GM12878 (cell line): ENCODE measurements around the gene PLA2G4E. TPM values are rescaled to one million over a fixed set of nuclear protein-coding genes. Genes with fewer than 3 reads are reported as not detected.

ENCODE experiments used
- ATAC-seq: fragments of 200-7000 bp; cut with Tn5 transposase; 3 replicates; pipeline ENCODE4 v1.9.1; 2020; ENCODE audit warnings: mild to moderate bottlenecking, moderate library complexity
- BruUV-seq: library from RNA; stranded (reverse); fragments of 400-500 nt; replicated peaks from 2 replicates; lab custom pipeline; 2021; lab: Mats Ljungman, UMichigan
- CTCF ChIA-PET: fragments of 300-600 bp; sonication (Branson Sonifier 250); formaldehyde crosslinking; extraction: SDS; loops from one replicate; lab custom pipeline; 2021; ENCODE audit warnings: inconsistent platforms; lab: Yijun Ruan, JAX
- POLR2A ChIA-PET: fragments of 350-600 bp; formaldehyde crosslinking; extraction: SDS; loops from one replicate; lab custom pipeline; 2021; ENCODE audit warnings: inconsistent platforms; lab: Charles Lee
- RAD21 ChIA-PET: fragments of 300-600 bp; sonication (Branson Sonifier 250); formaldehyde crosslinking; loops from one replicate; lab custom pipeline; 2023; ENCODE audit warnings: antibody characterized with exemption; ENCODE audit not compliant: unreplicated experiment; lab: Charles Lee
- SMC1A ChIA-PET: fragments of 300-600 bp; sonication (Branson Sonifier 250); formaldehyde crosslinking; loops from one replicate; lab custom pipeline; 2023; ENCODE audit not compliant: unreplicated experiment, uncharacterized antibody; lab: Charles Lee
- DNase-seq: peaks from one replicate; pipeline ENCODE4 v3.0.0-alpha.2; 2011; ENCODE audit warnings: low read depth, low spot score
- FAIRE-seq: peaks from 3 replicates; lab custom pipeline; 2011; peaks lifted over from hg19 to GRCh38; lab: Jason Lieb, UNC
- H2AFZ ChIP-seq: 2 replicates; pipeline ENCODE4 v1.6.0; 2011; ENCODE audit warnings: low read depth, low read length, control low read depth; ENCODE audit not compliant: control insufficient read depth
- H3K27ac ChIP-seq: 2 replicates; pipeline ENCODE4 v1.5.1; 2011; ENCODE audit warnings: control low read depth; ENCODE audit not compliant: control insufficient read depth, insufficient read depth
- H3K27me3 ChIP-seq, 2 experiments: replicated peaks in 1 of 2; 2 replicates each; pipeline versions ENCODE4 v1.6.0 to v1.6.1; 2011; ENCODE audit warnings: low read length in 1 of 2; ENCODE audit not compliant: control insufficient read depth in 2 of 2, insufficient read depth in 2 of 2
- H3K36me3 ChIP-seq, 2 experiments: 2 replicates each; pipeline ENCODE4 v1.5.1; 2011; ENCODE audit warnings: low read length in 1 of 2; ENCODE audit not compliant: control insufficient read depth in 2 of 2, insufficient read depth in 2 of 2
- H3K4me1 ChIP-seq: 2 replicates; pipeline ENCODE4 v1.6.1; 2011; ENCODE audit warnings: mild to moderate bottlenecking, low read length, moderate library complexity, mixed read lengths; ENCODE audit not compliant: control insufficient read depth, insufficient read depth
- H3K4me2 ChIP-seq: 2 replicates; pipeline ENCODE4 v1.6.0; 2011; ENCODE audit warnings: control low read depth; ENCODE audit not compliant: control insufficient read depth, insufficient read depth
- H3K4me3 ChIP-seq: fragments of 200-600 bp; sonication (generic); 2 replicates; pipeline ENCODE4 v1.5.1; 2016
- H3K79me2 ChIP-seq: 2 replicates; pipeline ENCODE4 v1.6.0; 2011; ENCODE audit warnings: low read length; ENCODE audit not compliant: control insufficient read depth, insufficient read depth
- H3K9ac ChIP-seq: 2 replicates; pipeline ENCODE4 v1.8.0; 2011; ENCODE audit warnings: low read length, control low read depth, mixed read lengths; ENCODE audit not compliant: control insufficient read depth, insufficient read depth
- H3K9me3 ChIP-seq: replicated peaks from 3 replicates; pipeline ENCODE4 v1.5.1; 2011; ENCODE audit warnings: mild to moderate bottlenecking, low read length; ENCODE audit not compliant: control insufficient read depth, insufficient read depth
- H4K20me1 ChIP-seq: 2 replicates; pipeline ENCODE4 v1.6.0; 2011; ENCODE audit not compliant: control insufficient read depth, insufficient read depth
- BCLAF1 ChIP-seq: fragments of 450-650 bp; IDR thresholded peaks from 2 replicates; pipeline ENCODE4 v1.6.1; 2017; ENCODE audit warnings: antibody characterized with exemption, mild to moderate bottlenecking, moderate library complexity
- EGR1 ChIP-seq, 2 experiments: IDR thresholded peaks; 1 replicate in 1 of 2; 2 replicates in 1 of 2; pipeline ENCODE4 v1.6.1; 2011 to 2012; ENCODE audit warnings: low read depth in 2 of 2, low read length in 2 of 2, borderline replicate concordance in 1 of 2, mild to moderate bottlenecking in 1 of 2, moderate library complexity in 1 of 2
- POLR2AphosphoS5 ChIP-seq: IDR thresholded peaks from 2 replicates; pipeline ENCODE4 v1.6.1; 2011; ENCODE audit warnings: mild to moderate bottlenecking, low read length, inconsistent platforms
- SIN3A ChIP-seq: IDR thresholded peaks from 2 replicates; pipeline ENCODE4 v1.6.1; 2012; ENCODE audit warnings: low read depth, low read length, improper control_type of control experiment
- SREBF1 ChIP-seq: IDR thresholded peaks from 2 replicates; pipeline ENCODE4 v1.6.1; 2012; ENCODE audit warnings: mild to moderate bottlenecking, low read length
- TCF3 ChIP-seq: IDR thresholded peaks from 2 replicates; pipeline ENCODE4 v1.6.1; 2012; ENCODE audit warnings: low read depth, mild to moderate bottlenecking, low read length, borderline replicate concordance; ENCODE audit not compliant: insufficient read depth
- ZBTB33 ChIP-seq: fragments of 450-650 bp; IDR thresholded peaks from 2 replicates; pipeline ENCODE4 v1.6.1; 2017; ENCODE audit warnings: mild to moderate bottlenecking
- WGBS: methylation state at CpG from one replicate; pipeline ENCODE4 v1.1.6; 2016; ENCODE audit warnings: low lambda C conversion rate; ENCODE audit not compliant: insufficient replicate concordance, insufficient coverage; ENCODE audit errors: missing lambda C conversion rate; 5-methylcytosine and 5-hydroxymethylcytosine counted together
- in situ Hi-C: fragments of 300-500 bp; cut with MboI; formaldehyde crosslinking; loops from 9 replicates; pipeline ENCODE4 v1.14.3; 2018; ENCODE audit warnings: mixed read lengths
- intact Hi-C: fragments of 100-400 bp; cut with micrococcal nuclease; formaldehyde crosslinking; loops from one replicate; pipeline ENCODE4 v1.14.2; 2022; ENCODE audit not compliant: unreplicated experiment
- polyA plus RNA-seq, 11 experiments: library from polyadenylated mRNA; depleted of rRNA in 4 of 11; unstranded in 6 of 11; stranded (reverse) in 5 of 11; fragments of >200 nt; fragmentation: Nextera tagmentation in 4 of 11; fragmentation: Illumina TruSeq in 1 of 11; extraction: Ambion mirVana in 4 of 11; extraction: Trizol in 1 of 11; gene quantifications; 1 replicate in 1 of 11; 2 replicates in 10 of 11; pipeline versions ENCODE4 v1.2.1 to v1.2.3, GENCODE V29; 2011 to 2016; ENCODE audit warnings: inconsistent platforms in 2 of 11, missing spikeins in 2 of 11, low read depth in 1 of 11
- total RNA-seq, 4 experiments: library from RNA; depleted of rRNA in 3 of 4; stranded (reverse); fragments of >200 nt in 3 of 4; fragmentation: Illumina TruSeq in 1 of 4; extraction: Trizol in 1 of 4; gene quantifications; 2 replicates each; pipeline versions ENCODE4 v1.2.1 to v1.2.3, GENCODE V29; 2013 to 2021

PLA2G4E gene
- total and polyA plus RNA-seq, 10 of the 15 experiments (the other 5 are each of a cell fraction or from before 2014, with no cell fraction given) = 0.05 to 0.32 (median 0.06) TPM; not detected in 5

- DNase-seq (no peak), FAIRE-seq (no peak), ATAC-seq (no peak)
- H3K4me2 ChIP-seq = no peak overlapping the region
- H3K4me3 ChIP-seq = no peak overlapping the region
- 4% methylated on average over 6 of the region's 7 CpGs for WGBS
- POLR2A ChIA-PET = no interaction called here
- H3K9ac ChIP-seq = no peak overlapping the region
- no peak overlapping the region for H3K27ac ChIP-seq
- no peaks in the 10 kb centered on the region for H3K79me2 ChIP-seq
- H3K9me3 ChIP-seq = no peaks in the 10 kb centered on the region
- intact Hi-C loops = no loop called here
- no peaks in the 10 kb centered on the region for H4K20me1 ChIP-seq
- in situ Hi-C loops = no loop called here
- H3K4me1 ChIP-seq = peaks cover 10% of the 10 kb centered on the region
- H2AFZ ChIP-seq = 0 out of 2 replicates have a peak overlapping the region, but pooled peaks have one; percentile 10
- SMC1A ChIA-PET = interaction anchor here (0.9 kb wide), 1 partner anchor 18 kb away, joined by 3 read pairs; no protein-coding TSS in a partner anchor
- no peaks in the 10 kb centered on the region for H3K27me3 ChIP-seq
- H3K36me3 ChIP-seq = no peaks in the 10 kb centered on the region
- no TSS peak for BruUV-seq
- CTCF ChIA-PET = interaction anchor here (1.0 to 5.0 kb wide), 2 partner anchors 13 to 19 kb away, joined by 3 to 22 read pairs; no protein-coding TSS in a partner anchor
- TF ChIP-seq POLR2AphosphoS5 = no peak
- TF ChIP-seq ZBTB33 = no peak
- no peak for TF ChIP-seq SREBF1
- no peak for TF ChIP-seq TCF3
- no peak for TF ChIP-seq SIN3A
- no peak for TF ChIP-seq BCLAF1
- no peak for TF ChIP-seq EGR1 (IDR thresholded peaks at IDR 0.05; ENCODE audit: borderline replicate concordance in 1 of 2, low read depth in 2 of 2, low read length in 2 of 2)
- RAD21 ChIA-PET = no interaction called here
These were observed 44.6 kb upstream of the PLA2G4E start for GRCh38 chr15:42065468-42065867.
